Ammon's horn (tissue), 1 donor: ENCODE data around the gene CYP2S1.
"Not testable (repeated sequence)": the region's sequence is repeated elsewhere in the genome, so short reads cannot be mapped to it uniquely, and the experiment has no call there.

Source experiments
- DNase-seq: peaks from one replicate; pipeline ENCODE4 v3.0.0-alpha.2; 2016; ENCODE audit warnings: low spot score

CYP2S1 gene

DNA sequence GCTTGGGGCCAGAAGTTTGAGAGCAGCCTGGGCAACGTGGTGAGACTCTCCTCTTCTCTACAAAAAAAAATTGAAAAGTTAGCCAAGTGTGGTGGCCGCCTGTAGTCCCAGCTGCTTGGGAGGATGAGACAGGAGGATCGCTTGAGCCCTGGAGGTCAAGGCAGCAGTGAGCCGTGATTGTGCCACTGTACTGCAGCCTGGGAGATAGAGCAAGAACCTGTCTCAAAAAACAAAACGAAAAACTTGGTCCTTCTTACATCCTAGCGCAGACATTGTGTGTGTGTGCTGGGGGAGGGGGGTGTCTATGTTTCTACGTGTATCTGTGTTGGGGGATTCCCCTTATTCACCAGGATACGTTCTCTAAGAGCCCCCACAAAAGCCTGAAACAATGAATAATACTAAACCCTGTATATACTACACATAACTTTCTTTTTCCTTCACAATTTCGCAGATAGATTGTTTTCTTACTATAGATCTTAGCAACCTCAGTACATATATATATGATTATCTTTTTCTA is 33.9 kb downstream of the CYP2S1 start:
- DNase-seq, result no peak

DNA sequence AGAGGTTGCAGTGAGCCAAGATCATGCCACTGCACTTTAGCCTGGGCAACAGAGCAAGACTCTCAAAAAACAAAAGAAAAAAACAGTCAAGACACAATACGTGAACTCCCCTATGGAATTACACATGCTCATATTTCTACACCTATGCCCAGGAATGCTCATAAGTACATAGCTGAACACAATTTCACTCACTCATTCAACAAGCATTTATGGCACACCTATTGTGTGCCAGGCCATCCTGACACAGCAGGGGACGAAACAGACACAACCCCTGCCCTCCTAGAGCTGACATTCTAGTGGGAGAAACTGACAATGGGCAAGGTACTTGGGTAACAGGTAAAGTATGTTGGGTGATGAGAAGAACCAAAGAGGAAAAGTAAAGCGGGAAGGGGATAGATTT is 35.5 kb downstream of the CYP2S1 start:
- DNase-seq, result no peak

DNA sequence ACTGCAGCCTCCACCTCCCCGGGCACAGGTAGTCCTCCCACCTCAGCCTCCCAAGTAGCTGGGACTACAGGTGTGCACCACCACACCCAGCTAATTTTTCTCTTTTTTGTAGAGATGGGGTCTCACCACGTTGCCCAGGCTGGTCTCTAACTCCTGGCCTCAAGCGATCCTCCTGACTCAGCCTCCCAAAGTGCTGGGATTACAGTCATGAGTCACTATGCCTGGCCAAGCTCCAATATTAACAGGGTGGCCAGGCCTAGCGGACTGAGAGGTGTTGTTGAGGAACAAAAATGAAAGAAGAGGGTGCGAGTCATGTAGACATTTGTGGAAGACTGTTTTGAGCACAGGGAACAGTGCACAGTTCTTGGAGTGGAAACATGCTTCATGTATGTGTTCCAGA is 36.3 kb downstream of the CYP2S1 start:
- DNase-seq, result not testable (repeated sequence)

DNA sequence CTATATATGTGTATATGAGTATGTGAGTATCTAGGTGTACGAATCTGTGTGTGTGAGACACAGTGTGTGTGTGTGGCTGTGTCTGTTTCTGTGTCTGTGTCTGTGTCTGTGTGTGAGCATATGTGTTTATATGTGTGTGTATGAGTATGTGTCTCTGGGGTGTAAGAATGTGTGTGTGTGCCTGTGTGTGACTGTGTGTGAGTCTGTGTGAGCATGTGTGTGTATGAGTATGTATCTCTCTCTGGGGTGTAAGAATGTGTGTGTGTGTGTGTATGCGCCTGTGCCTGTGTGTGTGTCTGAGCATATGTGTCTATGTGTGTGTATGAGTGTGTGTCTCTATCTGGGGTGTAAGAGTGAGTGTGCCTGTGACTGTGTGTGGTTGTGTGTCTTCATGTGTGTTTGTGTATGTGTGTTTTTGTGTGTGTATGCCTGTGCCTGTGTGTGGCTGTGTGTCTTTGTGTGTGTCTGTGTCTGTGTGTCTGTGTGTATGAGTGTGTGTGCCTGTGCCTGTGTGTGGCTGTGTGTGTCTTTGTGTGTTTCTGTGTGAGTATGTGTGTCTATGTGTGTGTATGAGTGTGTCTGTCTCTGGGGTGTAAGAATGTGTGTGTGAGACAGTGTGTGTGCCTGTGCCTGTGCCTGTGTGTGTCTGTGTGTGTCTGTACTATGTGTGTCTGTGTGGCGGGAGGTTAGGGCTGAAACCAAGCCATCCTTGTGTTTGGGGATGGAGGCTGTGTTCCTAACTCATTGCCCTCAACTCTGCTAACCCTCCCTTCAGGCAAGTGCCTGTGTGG is 37.2 kb downstream of the CYP2S1 start:
- DNase-seq, result no peak

DNA sequence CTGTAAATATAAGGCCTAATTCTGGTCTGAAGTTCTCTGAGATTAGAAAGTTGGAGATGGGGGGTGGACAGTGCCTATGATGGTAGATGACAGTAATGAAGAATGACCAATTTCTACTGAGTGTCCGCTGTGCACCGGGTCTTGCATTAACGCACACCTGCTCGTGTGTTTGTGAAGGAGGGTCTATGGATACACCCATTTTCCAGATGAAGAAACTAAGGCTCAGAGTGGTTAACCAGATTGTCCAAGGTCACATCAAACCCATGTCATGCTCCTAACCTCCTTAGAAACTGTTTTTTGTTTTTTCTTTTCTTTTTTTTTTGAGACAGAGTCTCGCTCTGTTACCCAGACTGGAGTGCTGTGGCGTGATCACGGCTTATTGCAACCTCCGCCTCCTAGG is 39.7 kb downstream of the CYP2S1 start:
- DNase-seq, result no peak

DNA sequence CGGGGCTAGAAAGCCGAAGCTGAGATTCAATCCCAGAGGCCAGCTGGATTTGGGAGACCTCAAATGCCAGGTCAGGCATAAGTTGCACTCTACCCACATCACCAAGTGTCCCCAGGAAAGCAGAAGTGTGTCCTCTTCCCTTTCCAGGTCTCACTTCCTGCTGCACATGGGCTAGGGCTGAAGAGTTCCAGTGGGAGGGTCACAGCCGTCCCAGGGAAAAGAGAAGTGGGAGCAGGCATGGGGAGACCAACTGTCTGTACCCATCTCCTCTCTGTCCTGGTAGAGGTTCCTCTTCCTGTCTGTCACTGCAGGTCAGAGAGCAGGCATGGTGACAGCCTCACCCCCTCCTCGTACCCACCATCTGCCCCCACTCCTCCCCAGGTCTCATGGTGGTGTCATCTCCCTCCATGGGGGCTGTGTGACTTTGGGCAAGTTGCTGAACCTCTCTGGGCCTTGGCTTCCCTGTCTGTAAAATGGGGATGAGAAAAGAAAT is 40.8 kb downstream of the CYP2S1 start:
- peak; percentile 77 for DNase-seq

DNA sequence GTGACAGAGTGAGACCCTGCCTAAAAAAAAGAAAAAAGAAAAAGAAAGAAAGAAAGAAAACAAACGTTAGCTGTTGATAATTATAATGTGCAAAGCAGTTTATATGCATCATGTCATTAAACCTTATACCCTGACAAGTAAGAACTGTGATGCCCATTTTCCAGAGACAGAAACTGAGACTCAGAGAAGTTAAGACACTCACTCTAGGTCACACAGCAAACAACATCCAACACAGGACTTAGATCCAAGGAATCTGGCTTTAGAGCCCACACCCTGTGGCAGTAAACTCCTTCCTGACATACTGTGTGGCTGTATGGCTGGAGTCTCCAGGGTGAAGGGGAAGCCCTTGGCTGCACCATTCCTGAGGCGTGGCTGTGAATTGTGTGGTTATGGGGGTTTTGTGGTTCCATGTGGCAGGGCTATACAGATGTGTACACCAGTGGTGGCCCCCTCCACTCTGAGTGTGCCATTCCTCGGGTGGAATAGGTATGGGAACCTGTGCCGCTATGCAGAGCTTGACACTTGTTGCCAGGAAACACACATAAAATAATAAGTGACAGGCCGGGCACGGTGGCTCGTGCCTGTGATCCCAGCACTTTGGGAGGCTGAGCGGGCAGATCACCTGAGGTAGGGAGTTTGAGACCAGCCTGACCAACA is 41.6 kb downstream of the CYP2S1 start:
- DNase-seq, result no peak

DNA sequence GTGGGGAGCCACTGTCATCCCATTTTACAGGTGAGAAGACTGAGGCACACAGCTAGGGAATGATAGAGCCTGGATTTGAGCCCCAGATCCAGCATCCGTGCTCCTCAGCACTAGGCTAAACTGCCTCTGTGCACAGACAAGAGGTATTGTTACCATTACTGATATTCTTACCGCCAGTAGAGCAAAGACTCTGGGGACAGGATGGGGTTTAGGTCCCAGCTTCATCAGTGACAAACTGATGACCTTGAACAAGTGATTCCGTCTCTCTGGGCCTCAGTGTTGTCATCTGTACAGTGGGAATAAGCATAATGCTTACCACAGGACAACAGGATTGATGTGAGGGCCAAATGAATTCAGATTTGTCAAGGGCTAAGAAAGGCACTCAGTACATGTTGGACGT is 42.5 kb downstream of the CYP2S1 start:
- DNase-seq, result no peak

DNA sequence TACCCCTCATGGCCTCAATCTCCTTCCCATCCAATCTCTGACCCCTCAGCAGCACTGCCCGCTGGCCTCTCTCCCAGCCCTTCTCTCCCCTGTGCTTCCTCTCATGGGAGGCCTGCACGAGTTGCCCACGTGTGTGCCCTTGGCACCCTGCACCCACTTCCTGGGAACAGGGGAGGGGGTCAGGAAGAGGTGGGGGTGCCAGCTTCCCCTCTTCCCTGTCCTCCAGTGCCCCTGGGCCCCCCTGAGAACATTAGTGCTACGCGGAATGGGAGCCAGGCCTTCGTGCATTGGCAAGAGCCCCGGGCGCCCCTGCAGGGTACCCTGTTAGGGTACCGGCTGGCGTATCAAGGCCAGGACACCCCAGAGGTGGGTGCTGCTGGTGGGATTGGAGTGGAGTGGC is 45.2 kb downstream of the CYP2S1 start:
- DNase-seq, result peak; percentile 35

DNA sequence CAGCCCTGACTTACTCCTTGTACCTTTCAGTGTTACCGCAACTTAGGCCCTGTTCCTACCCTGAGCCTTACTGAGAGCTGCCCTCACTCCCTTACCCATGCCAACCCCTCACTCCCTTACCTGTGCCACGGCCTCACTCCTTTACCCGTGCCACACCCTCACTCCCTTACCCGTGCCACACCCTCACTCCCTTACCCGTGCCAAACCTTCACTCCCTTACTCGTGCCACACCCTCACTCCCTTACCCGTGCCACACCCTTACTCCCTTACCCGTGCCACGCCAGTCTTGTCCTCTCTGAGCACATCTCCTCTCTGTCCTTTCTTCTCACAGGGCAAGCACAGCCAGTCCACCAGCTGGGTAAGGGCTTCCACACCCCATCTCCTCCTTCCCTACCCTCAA is 46.3 kb downstream of the CYP2S1 start:
- no peak for DNase-seq

DNA sequence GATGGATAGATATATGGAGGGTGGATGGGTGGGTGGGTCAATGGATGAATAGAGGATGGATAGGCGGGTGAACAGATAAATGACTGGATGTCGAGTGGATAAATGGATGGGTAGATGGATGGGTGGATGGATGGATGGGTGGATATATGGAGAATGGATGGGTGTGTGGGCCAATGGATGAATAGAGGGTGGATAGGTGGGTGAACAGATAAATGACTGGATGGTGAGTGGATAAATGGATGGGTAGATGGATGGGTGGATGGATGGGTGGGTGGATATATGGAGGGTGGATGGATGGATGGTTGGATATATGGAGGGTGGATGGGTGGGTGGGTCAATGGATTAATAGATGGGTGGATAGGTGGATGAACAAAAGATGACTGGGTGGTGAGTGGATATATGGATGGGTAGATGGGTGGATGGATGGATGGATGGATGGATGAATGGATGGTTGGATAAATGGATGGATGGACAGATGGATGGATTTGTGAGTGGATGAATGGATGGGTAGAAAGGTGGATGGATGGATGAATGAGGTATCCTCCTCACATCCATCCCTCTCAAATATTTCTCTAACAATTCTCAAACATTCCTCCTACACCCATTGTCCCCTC is 47.0 kb downstream of the CYP2S1 start:
- no peak for DNase-seq

DNA sequence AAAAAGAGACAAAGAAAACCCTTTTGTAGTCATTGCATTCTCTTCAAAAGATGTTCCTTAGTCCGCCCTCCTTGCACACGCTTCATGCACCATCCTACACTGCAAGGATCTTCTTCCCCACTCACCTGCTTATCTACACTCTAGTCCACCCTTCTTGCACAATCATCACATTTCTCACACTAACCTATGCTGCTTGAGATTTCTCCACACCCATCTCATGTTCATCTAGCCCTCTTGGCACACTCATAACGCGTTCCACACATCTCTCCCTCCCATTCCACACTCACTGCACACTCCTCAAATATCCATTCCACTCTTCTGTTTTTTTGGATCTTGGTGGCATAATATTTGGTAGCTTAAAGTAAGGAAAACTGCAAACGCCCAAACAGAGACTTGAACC is 48.8 kb downstream of the CYP2S1 start:
- DNase-seq, result no peak

DNA sequence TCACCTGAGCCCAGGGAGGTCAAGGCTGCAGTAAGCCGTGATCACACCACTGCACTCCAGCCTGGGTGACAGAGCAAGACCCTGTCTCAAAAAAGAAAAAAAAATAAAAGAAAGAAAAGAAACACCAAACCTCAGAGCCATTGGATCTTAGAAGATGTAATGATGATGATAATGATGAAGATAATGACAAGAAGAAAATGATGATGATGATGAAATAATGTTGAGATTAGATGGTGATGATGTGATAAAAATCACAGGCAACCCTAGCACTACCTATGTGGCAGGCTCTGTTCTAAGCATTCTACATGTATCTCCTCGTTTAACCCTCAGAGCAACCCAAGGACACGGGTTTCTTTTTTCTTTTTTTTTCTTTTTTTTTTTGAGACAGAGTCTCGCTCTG is 51.1 kb downstream of the CYP2S1 start:
- DNase-seq, result no peak

DNA sequence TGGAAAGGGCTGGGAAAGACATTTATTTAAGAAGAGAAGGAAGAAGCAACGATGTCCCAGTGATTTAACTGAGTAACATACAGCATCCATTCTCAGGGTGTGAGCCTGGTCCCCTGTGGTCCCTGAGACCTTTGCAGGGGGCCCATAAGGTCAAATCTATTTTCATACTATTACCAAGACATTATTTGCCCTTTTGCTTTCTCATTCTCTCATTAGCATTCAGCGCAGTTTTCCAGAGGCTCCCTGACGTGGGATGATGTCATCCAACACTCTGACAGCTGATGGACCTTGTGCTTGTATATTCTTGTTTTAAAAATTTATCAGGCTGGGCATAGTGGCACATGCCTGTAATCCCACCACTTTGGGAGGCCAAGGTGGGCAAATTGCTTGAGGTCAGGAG is 52.8 kb downstream of the CYP2S1 start:
- no peak for DNase-seq

DNA sequence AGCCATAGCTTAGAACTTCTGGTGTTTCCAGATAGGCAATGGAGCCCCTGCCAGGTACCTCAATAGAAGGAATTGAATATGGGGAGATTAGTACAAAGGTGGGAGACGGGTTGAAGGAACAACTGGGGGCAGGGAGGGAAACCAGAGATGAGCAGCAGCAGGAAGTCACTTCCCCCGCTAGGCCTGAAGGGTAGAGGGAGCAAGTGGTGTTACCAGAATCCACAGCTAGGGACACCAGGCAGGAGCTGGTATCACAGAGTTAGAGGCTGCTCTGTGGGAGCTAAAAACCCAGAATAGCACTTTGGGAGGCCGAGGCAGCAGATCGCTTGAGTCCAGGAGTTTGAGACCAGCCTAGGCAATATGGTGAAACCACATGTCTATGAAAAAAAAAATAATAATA is 55.9 kb downstream of the CYP2S1 start:
- no peak for DNase-seq

DNA sequence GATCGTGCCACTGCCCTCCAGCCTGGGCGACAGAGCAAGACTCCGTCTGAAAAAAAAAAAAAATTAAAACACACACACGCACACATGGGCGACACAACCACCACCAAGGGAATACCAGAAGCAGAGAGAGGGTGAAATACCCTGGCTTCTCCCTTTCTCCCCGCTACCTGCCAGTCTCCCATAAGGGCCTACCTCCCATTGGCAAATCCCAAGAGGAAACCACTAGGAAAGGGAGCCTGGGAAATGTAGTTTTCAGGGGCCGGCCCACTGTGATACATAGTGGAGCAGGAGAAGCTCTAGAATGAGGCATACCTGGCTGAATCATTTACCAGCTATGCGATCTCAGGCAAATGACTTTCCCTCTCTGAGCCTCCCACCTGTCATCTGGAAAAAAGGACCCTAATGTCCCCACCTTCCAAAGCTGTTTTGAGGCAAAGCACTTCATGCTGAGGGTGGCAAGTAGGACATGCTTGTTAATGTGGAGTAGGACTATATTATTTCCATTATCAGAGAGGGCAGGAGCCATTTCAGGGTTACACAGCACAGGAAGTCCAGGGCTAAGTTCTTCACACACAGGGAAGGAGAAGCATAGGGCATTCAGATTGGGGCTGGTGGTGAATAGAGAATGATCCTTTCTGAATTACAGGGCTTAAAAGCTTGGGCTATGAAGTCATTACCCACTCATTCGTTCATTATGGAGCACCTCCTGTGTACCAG is 56.8 kb downstream of the CYP2S1 start:
- DNase-seq, result no peak

DNA sequence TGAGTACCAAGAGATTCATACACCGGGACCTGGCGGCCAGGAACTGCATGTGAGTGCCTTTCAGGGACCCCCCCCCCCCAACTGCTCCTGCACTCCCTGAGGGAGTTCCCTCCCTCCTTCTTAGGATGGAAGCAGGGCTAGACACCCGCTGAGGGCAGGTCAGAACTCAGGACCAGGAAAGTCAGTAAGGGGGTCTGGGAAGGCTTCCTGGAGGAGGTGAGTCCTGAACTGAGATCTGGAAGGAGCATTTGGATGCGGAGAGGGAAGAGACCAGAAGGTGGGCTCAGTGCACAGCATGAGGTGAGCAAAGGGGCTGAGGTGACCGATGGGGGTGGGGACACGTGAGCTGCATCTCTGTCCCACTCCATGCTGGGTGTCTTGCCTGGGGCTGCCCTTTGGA is 60.6 kb downstream of the CYP2S1 start:
- no peak for DNase-seq

DNA sequence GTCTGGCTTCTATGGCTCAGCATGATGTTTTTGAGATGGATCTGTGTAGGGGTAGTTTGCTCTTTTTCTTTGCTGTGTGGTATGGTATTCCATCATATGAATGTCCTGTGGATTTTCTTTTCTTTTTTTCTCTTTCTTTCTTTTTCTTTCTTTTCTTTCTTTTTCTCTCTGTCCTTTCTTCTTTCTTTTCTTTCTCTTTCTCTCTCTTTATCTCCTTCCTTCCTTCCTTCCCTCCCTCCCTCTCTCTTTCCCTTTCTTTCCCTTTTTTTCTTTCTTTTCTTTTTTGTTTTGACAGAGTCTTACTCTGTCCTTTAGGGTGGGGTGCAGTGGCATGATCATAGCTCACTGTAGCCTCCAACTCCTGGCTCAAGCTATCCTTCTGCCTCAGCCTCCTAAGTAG is 62.2 kb downstream of the CYP2S1 start:
- DNase-seq, result no peak
